SIG-M5 treated with dmso at 0.1 percent for 504 hours (cell line): Measurements from ENCODE around the gene RFESD.
"Not testable (repeated sequence)": the region's sequence is repeated elsewhere in the genome, so short reads cannot be mapped to it uniquely, and the experiment has no call there.

Experiments used
- DNase-seq: peaks from one replicate; lab custom pipeline; 2025; ENCODE audit not compliant: unreplicated experiment; lab: John Stamatoyannopoulos, UW

The RFESD gene

GRCh38 chr5:95706196-95706595 lies 59.6 kb downstream of the RFESD start:
- not testable (repeated sequence) for DNase-seq

- no peak for DNase-seq
These were observed 60.5 kb downstream of the RFESD start for GRCh38 chr5:95707055-95707454.
